Stimulated activated naive CD8-positive, alpha-beta T cell treated with anti-CD3 and anti-CD28 coated beads, Interleukin-15, Interleukin-2, amounts not matched to agents 100 U/mL and 50 U/mL, for 24 hours (primary cell): ENCODE results near the gene KCNQ4.

Experiments used
- ATAC-seq: fragments of 150-1000 bp; cut with Tn5 transposase; one replicate; pipeline ENCODE4 v1.10.0; 2021
- DNase-seq: peaks from one replicate; pipeline ENCODE4 v3.0.0; 2021

KCNQ4 gene

GRCh38 chr1:40840526-40841323, 57.1 kb downstream of the KCNQ4 start:
- no peak for ATAC-seq
- DNase-seq: no peak

DNA sequence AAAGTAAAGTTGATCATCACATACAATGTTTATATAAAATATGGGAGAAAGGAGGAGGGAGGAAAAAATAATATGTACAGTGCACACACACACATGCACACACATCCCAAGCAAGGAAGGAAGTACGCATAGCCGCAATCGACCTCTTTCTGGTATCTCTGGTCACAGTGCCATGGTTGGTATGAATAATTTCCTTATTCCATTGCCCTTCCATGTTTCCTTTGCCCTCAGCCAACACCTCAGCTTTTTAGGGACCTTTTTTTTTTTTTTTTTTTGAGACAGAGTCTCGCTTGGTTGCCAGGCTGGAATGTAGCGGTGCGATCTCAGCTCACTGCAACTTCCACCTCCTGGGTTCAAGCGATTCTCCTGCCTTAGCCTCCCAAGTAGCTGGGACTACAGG, 58.0 kb downstream of the KCNQ4 start:
- DNase-seq (no peak), ATAC-seq (no peak)

GRCh38 chr1:40842207-40842606, 58.6 kb downstream of the KCNQ4 start:
- no peak for DNase-seq
- ATAC-seq: no peak

DNA sequence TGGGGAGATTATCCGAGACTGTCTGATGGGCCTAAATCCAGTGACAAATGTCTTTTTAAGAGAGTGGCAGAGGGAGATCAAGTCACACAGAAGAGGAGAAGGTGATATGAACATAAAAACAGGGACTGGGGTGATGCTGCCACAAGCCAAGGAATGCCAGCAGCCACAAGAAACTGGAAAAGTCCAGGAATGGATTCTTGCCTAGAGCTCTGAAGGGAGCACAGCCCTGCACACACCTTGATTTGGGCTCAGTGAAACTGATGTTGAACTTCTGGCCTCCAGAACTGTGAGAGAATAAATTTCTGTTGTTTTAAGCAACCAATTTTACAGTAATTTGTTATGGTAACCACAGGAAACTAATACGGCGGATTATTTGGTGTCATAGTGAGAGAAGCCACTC, 59.1 kb downstream of the KCNQ4 start:
- DNase-seq (no peak), ATAC-seq (no peak)

- DNase-seq (no peak), ATAC-seq (no peak)
Measured at GRCh38 chr1:40844079-40844478, 60.5 kb downstream of the KCNQ4 start.

DNA sequence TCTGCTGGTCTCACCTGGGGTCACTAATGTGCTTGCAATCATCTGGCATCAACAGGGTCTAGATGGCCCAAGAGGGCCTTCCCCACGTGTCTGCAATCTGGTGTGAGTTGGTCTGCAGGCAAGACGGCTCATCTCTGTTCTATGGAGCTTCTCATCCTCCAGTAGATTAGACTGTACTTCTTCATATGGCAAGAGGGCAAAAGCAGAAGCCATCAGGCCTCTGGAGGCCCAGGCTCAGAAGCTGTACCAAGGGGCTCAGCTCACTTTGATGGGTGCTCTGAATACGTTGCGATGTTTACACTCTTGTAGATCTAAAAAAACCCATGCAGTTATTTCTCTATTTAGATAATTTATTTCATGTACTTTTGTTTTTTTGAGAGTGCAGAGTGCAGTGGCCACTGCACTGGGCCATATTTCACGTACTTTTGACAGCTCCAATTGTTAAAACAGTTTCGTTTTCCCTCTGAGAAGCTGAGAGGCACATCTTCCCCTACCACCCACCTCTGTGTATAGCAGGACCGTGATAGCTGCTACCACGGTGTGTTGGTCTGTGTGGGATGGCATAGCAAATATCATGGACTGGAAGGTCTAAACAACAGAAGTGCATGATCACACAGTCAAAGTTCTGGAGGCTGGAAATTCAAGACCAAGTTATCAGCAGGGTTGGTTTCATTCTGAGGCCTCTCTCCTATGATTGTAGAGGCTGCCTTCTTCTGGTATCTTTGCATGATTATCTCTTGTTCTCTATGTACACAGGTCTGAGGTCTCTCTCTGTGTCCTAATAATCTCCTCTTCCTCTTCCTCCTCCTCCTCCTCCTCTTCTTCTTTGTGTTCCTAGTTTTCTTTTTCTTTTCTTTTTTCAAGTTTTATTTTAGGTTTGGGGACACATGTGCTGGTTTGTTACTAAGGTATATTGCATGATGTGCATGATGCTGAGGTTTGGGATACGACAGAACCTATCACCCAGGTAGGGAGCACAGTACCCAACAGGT, 61.6 kb downstream of the KCNQ4 start:
- no peak for DNase-seq
- peak; percentile 65 for ATAC-seq

DNA sequence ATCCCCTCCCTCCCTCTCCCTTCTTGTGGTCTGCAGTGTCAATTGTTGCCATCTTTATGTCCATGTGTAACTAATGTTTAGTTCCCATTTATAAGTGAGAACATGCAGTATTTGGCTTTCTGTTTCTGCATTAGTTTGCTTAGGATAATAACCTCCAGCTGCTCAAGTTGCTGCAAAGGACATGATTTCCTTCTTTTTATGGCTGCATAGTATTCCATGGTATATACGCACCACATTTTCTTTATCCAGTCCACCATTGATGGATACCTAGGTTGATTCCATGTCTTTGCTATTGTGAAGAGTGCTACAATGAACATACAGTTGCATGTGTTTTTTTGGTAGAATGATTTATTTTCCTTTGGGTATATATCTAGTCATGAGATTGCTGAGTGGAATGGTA, 62.3 kb downstream of the KCNQ4 start:
- no peak for DNase-seq
- ATAC-seq: no peak

DNA sequence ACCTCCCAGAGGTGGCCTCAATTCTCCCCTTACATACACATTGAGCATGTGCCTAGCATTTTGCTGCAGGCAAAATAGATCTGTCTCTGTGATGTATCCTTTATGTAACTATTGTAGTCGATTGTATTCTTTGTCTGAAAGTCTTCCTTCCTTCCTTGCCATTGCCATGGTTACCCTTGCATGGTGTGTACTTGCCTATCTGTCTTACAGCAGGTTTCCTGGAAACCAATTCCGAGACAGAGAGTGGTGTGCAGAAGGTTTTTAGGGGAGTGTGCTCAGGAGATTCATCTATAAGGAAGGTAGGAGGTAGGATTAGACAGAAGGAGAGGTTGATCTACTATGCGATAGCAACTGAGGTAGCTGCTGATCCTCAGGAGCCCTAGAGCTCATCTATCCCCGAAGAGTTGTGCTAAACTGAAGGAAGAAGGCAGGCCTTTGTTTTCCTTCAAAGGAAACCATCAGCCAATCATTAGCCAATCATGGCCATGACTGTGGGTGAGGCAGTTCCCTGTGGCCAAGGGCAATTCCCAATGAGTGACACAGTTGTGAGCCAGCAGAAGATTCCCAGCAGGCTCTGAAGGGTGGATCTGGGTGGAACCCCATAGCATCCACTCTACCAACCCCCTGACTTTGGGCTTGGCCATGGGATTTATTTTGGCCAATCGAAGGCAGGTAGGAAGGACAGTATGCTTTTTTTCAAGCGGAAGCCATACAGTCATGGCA, 63.6 kb downstream of the KCNQ4 start:
- DNase-seq (no peak), ATAC-seq (no peak)

DNA sequence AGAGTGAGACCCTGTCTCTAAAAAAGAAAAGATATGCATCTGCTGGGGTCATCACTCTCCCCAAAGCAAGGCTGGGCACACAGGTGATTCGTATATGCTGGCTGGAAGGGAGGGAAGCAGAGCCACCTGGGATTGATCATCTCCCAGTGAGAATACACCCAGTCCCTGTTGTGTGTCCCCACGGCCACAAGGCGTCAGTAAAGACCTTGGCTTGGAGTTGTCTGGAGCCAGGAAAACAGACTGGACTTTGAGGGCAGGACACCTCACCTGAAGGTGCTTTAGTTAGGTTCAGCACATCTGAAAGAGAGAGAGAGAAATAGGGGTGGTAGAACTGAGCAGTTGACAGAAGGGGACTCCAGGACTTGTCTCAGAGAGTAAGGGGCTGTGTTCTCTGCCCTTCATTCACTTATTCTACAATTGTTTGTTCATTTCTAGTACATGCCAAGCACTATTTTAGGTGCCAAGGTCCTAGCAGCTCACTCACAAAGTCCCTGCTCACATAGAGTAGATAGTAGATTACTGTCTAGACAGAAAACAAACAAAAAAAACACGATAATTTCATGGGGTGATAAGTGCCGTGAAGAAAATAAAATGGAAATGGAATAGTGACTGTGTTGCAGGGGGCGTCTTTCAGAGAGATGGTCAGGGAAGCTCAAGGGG, 65.1 kb downstream of the KCNQ4 start:
- peak; percentile 20 for DNase-seq
- no peak for ATAC-seq

GRCh38 chr1:40849801-40850592, 66.4 kb downstream of the KCNQ4 start:
- DNase-seq (peak; percentile 80), ATAC-seq (peak; percentile 81)

DNA sequence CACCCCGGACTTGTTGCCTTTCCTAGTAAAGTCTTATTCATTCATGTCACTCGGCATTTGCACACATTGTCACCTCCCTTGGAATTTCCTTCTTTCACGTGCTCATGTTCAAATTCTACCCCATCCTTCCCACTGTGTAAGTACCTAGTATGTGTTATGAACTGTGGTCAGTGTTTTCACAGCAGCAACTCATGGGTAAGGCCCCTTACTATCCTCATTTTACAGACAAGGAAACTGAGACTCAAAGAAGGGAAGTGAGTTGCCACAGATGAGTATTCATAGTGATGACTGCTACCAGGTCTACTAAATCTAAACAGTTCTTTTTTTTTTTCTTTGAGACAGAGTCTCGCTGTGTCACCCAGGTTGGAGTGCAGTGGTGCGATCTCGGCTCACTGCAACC, 68.1 kb downstream of the KCNQ4 start:
- ATAC-seq (no peak), DNase-seq (no peak)

DNA sequence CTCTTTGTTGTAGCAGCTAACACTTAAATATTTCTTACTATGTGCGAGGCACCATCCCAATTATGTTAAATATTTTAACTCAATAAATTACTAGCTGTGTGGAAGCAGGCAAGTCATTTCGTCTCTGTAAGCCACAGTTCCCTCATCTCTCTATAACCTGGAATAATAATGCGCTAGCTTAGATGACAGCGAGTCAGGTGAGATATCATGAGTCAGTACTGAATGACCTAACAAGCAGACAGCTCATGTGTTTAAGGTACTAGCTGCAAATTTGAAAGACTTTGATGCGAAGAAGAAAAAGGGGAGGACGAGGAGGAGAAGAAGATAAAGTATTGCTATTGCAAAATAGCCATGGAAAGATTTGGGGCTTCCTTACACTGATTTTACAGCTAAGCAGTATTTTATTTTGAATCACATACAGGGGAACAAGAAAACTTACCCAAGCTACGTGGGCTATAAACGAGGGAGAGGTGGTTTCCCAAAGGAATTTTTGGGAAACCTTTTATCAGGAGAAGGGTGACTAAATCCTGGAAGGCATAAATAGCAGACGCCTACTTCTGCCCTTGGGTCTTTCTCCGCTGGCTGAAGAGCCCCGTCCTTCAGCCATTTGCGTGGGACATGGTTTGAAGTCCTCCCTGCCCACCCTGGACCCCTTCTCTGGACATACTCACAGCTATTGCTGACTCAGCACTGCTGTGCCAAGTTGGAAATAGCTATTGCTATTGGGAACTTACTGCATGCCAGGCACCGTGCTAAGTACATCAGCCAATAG, 69.7 kb downstream of the KCNQ4 start:
- no peak for DNase-seq
- no peak for ATAC-seq

DNA sequence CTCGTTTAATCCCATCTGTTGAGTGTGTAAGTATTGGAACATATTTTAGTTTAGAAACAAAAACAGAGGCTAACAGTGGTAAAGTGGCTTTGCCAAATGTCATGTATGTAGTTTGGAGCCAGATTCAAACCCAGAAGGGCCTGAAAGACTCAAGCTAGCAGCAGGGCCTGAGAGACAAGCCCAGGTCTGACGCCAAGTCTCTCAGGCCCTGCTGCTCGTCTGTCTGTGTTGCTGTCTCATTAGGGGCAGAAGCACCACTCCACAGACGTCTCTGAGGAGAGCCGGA, 70.2 kb downstream of the KCNQ4 start:
- DNase-seq (no peak), ATAC-seq (no peak)

- ATAC-seq (no peak), DNase-seq (peak; percentile 37)
Measured at GRCh38 chr1:40855513-40855912, 71.9 kb downstream of the KCNQ4 start.

DNA sequence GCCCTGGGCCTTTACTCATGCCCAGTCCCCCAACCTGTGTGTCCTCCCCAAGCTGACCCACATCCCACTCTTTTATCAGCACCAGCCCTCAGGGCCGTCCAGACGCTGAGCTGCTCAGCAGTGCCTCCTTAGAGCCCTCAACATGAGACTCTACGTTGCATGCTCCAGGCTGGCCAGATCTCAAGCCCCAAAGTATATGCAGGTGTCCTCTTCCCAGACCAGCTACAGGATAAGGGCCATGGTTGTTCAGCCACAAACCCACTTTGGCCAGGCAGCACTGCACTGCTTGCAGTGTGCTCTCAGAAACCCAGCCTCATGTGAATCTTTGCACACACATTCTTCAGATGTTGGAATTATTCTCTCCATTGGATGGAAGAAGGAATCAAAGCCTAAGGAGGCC, 72.5 kb downstream of the KCNQ4 start:
- no peak for ATAC-seq
- DNase-seq: no peak

DNA sequence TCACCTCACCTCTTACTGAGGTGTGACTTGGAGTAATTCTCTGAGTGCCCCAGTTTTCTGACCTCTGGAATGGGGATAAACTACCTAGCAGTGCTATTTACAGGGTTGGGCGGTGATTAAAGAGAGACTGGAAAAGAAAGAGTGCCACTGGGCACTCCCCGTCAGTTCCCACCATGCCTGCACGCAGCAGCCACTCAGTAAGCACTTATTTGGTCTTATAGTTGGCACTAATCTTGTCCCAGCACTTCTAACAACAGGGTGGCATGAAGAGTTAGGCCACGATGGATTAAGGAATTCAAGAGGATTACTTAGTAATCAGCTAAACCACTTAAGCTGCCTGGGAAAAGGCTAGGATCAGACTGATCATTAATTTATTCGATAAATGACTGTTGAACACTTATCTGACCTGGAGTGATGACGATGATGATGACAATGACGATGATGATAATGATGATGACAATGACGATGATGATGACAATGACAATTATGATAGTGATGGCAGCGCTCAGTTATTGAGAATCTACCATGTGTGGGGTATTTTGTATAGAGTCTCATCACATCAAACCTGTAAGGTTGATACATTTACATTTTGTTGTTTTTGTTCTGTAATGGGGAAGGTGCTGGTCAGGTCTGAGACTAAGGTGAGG, 73.2 kb downstream of the KCNQ4 start:
- ATAC-seq (no peak), DNase-seq (no peak)

DNA sequence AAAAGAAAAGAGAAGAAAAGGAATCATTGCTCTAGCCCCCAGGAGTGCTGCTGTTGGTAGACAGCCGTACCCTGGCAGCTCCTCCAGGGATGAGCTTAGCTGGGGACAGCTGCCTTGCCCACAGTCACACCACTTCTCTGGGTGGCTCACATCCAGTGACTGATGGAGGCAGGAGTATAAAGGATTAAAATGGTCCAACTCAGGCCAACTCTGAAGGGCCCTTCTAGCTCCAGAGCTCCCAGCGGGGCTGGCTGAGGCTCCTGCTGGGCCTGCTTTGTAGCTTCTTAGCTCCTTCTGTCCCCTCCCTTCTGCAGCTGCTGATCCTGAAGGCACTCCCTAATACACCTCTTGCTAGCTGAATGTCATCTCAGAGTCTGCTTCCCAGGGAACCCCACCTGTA, 74.2 kb downstream of the KCNQ4 start:
- DNase-seq (no peak), ATAC-seq (no peak)

- DNase-seq (no peak), ATAC-seq (no peak)
Measured at GRCh38 chr1:40858856-40859416, 75.3 kb downstream of the KCNQ4 start.

- no peak for ATAC-seq
- DNase-seq: no peak
Measured at GRCh38 chr1:40860706-40861223, 77.2 kb downstream of the KCNQ4 start.
